HEK293 (cell line): ENCODE measurements around the gene BRF1.

Experiments
- GLIS1 ChIP-seq: fragments of 450-650 bp; formaldehyde crosslinking; IDR thresholded peaks from 2 replicates; pipeline ENCODE4 v1.5.1; 2016; ENCODE audit warnings: missing biosample characterization, missing genetic modification characterization
- REST ChIP-seq: fragments of 450-650 bp; formaldehyde crosslinking; IDR thresholded peaks from 2 replicates; pipeline ENCODE4 v1.5.1; 2016; ENCODE audit warnings: missing biosample characterization, missing genetic modification characterization
- SCRT1 ChIP-seq: fragments of 450-650 bp; formaldehyde crosslinking; IDR thresholded peaks from 2 replicates; pipeline ENCODE4 v1.5.1; 2016; ENCODE audit warnings: missing biosample characterization, missing genetic modification characterization, borderline replicate concordance
- ZFP41 ChIP-seq: fragments of 450-650 bp; formaldehyde crosslinking; IDR thresholded peaks from 2 replicates; pipeline ENCODE4 v1.5.1; 2016; ENCODE audit warnings: missing biosample characterization, missing genetic modification characterization, borderline replicate concordance
- ZNF175 ChIP-seq: fragments of 450-650 bp; formaldehyde crosslinking; IDR thresholded peaks from 2 replicates; pipeline ENCODE4 v1.5.1; 2016; ENCODE audit warnings: missing biosample characterization, missing genetic modification characterization
- ZNF211 ChIP-seq: fragments of 450-650 bp; formaldehyde crosslinking; IDR thresholded peaks from 2 replicates; pipeline ENCODE4 v1.5.1; 2016; ENCODE audit warnings: low read depth, missing biosample characterization, missing genetic modification characterization
- ZNF707 ChIP-seq: fragments of 450-650 bp; formaldehyde crosslinking; IDR thresholded peaks from 2 replicates; pipeline ENCODE4 v1.5.1; 2016; ENCODE audit warnings: missing biosample characterization, missing genetic modification characterization
- TF ChIP-seq, protein P1 (sequence below): fragments of 450-650 bp; formaldehyde crosslinking; IDR thresholded peaks from 2 replicates; pipeline ENCODE4 v1.5.1; 2016; ENCODE audit warnings: missing biosample characterization, missing genetic modification characterization

DNA sequence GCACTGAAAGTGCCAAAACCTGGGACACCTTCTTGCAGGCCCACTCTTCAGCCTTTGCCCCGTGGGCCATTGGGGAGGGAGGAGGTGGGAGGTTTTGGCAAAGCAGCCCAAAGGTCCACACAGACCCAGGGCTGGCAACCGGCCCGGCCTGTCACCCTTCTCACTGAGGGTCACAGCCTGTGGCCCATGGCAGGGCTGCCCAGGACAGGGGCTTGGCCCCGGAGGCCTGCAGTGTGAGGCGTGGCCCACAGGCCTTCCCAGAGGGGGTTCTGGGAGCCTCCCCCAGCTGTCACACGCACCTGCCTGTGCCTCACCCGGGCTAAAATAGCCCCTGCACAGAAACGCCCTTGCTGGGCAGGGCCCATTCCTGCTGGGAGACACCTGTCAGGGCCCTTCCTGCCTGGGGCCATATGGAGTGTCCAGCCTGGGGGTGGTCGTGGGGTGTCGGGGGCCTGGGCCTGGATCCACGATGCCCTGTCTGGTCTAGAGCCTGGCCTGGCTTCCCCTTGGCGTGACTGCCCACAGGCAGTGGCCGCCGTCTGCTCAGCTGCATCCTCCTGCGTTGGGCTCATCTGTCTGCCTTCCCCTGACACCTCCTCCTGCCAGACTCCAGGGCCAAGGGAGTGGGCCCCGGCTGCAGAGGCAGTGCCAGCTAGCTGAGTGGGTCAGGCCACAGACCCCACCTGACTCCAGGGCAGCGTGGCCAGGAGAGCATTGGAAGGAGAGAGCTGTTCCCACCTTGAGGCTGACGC lies 33.0 kb upstream of the BRF1 start:
- TF ChIP-seq ZNF211 (tag by site-specific recombination) = no peak
- TF ChIP-seq REST = no peak
- TF ChIP-seq, protein P1, sequence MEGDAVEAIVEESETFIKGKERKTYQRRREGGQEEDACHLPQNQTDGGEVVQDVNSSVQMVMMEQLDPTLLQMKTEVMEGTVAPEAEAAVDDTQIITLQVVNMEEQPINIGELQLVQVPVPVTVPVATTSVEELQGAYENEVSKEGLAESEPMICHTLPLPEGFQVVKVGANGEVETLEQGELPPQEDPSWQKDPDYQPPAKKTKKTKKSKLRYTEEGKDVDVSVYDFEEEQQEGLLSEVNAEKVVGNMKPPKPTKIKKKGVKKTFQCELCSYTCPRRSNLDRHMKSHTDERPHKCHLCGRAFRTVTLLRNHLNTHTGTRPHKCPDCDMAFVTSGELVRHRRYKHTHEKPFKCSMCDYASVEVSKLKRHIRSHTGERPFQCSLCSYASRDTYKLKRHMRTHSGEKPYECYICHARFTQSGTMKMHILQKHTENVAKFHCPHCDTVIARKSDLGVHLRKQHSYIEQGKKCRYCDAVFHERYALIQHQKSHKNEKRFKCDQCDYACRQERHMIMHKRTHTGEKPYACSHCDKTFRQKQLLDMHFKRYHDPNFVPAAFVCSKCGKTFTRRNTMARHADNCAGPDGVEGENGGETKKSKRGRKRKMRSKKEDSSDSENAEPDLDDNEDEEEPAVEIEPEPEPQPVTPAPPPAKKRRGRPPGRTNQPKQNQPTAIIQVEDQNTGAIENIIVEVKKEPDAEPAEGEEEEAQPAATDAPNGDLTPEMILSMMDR (tag by site-specific recombination) = no peak
- no peak for TF ChIP-seq ZFP41
- TF ChIP-seq ZNF175 (tag by site-specific recombination) = no peak
- TF ChIP-seq ZNF707 (tag by site-specific recombination) = no peak
- TF ChIP-seq GLIS1 (tag by site-specific recombination) = no peak
- TF ChIP-seq SCRT1 (tag by site-specific recombination) = no peak
